HepG2 (cell line): Measurements from ENCODE around the gene SATB2. TPM values are rescaled to one million over a fixed set of nuclear protein-coding genes. Genes with fewer than 3 reads are reported as not detected.

ENCODE experiments used
- CBX5 ChIP-seq: sonication (generic); formaldehyde crosslinking; IDR thresholded peaks from 2 replicates; pipeline ENCODE4 v1.4.0; 2020; ENCODE audit warnings: missing genetic modification reagents, borderline replicate concordance
- CREM ChIP-seq, 2 experiments: sonication (generic) in 1 of 2; formaldehyde crosslinking in 1 of 2; IDR thresholded peaks; 2 replicates each; pipeline versions ENCODE4 v1.4.0 to v1.6.1; 2016 to 2020; ENCODE audit warnings: antibody characterized with exemption in 1 of 2, mild to moderate bottlenecking in 1 of 2, missing genetic modification reagents in 1 of 2
- ELF1 ChIP-seq: sonication (generic); formaldehyde crosslinking; IDR thresholded peaks from 2 replicates; pipeline ENCODE4 v1.4.0; 2020; ENCODE audit warnings: missing genetic modification reagents
- ISL2 ChIP-seq: sonication (generic); formaldehyde crosslinking; IDR thresholded peaks from 2 replicates; pipeline ENCODE4 v1.5.0; 2020; ENCODE audit warnings: missing genetic modification reagents
- KLF13 ChIP-seq: sonication (generic); formaldehyde crosslinking; IDR thresholded peaks from 2 replicates; pipeline ENCODE4 v1.4.0; 2020; ENCODE audit warnings: mild to moderate bottlenecking, missing genetic modification reagents
- MTA3 ChIP-seq: sonication (generic); formaldehyde crosslinking; IDR thresholded peaks from 2 replicates; pipeline ENCODE4 v1.4.0; 2020; ENCODE audit warnings: missing genetic modification reagents
- POLR2G ChIP-seq: fragments of 200-400 bp; formaldehyde crosslinking; IDR thresholded peaks from 2 replicates; pipeline ENCODE4 v1.6.1; 2018; ENCODE audit warnings: mild to moderate bottlenecking, low read depth, low read length, moderate library complexity
- SOX13 ChIP-seq, 3 experiments: fragments of 450-650 bp in 1 of 3; sonication (generic) in 1 of 3; formaldehyde crosslinking in 1 of 3; IDR thresholded peaks in 2 of 3; conservative IDR thresholded peaks in 1 of 3; 2 replicates each; pipeline versions ENCODE4 v1.5.0 to v1.6.1; 2016 to 2020; ENCODE audit warnings: antibody characterized with exemption in 1 of 3, mild to moderate bottlenecking in 1 of 3, missing compliant biosample characterization in 1 of 3, missing genetic modification reagents in 1 of 3, moderate library complexity in 1 of 3
- TBL1XR1 ChIP-seq: fragments of 150-350 bp; IDR thresholded peaks from 2 replicates; pipeline ENCODE4 v1.6.1; 2014; ENCODE audit warnings: borderline replicate concordance, low read length; ENCODE audit not compliant: partially characterized antibody
- TOPORS ChIP-seq: sonication (generic); formaldehyde crosslinking; IDR thresholded peaks from 2 replicates; pipeline ENCODE4 v1.8.0; 2023; ENCODE audit warnings: mild to moderate bottlenecking, missing genetic modification reagents
- ZBTB1 ChIP-seq: sonication (generic); formaldehyde crosslinking; IDR thresholded peaks from 2 replicates; pipeline ENCODE4 v1.4.0; 2020; ENCODE audit warnings: missing genetic modification reagents, borderline replicate concordance
- ZNF20 ChIP-seq: sonication (generic); formaldehyde crosslinking; IDR thresholded peaks from 2 replicates; pipeline ENCODE4 v1.4.0; 2020; ENCODE audit warnings: mild to moderate bottlenecking, moderate library complexity, missing genetic modification reagents
- ZNF501 ChIP-seq: sonication (generic); formaldehyde crosslinking; IDR thresholded peaks from 2 replicates; pipeline ENCODE4 v1.5.1; 2020; ENCODE audit warnings: mild to moderate bottlenecking, moderate library complexity, missing genetic modification reagents
- ZNF552 ChIP-seq: sonication (generic); formaldehyde crosslinking; IDR thresholded peaks from 2 replicates; pipeline ENCODE4 v1.9.0; 2022; ENCODE audit warnings: missing genetic modification reagents, mild to moderate bottlenecking, borderline replicate concordance
- ZNF672 ChIP-seq: sonication (generic); formaldehyde crosslinking; IDR thresholded peaks from 2 replicates; pipeline ENCODE4 v1.8.1; 2022; ENCODE audit warnings: missing genetic modification reagents
- polyA plus RNA-seq, 8 experiments: library from polyadenylated mRNA; depleted of rRNA in 3 of 8; stranded (reverse) in 7 of 8; unstranded in 1 of 8; fragments of >200 nt; fragmentation: Illumina TruSeq in 4 of 8; extraction: Trizol in 4 of 8; gene quantifications; 2 replicates each; pipeline versions ENCODE4 v1.2.1 to v1.2.3, GENCODE V29; 2011 to 2016; ENCODE audit warnings: low read depth in 4 of 8, missing spikeins in 1 of 8, mixed read lengths in 1 of 8; ENCODE audit not compliant: insufficient read depth in 1 of 8
- total RNA-seq, 5 experiments: library from RNA; depleted of rRNA; stranded (reverse); fragments of >200 nt; fragmentation: Illumina TruSeq; extraction: Trizol; gene quantifications; 2 replicates each; pipeline ENCODE4 v1.2.3, GENCODE V29; 2016; ENCODE audit warnings: low read depth in 1 of 5
- TF ChIP-seq, protein P1 (sequence below): sonication (generic); formaldehyde crosslinking; IDR thresholded peaks from 2 replicates; pipeline ENCODE4 v1.5.0; 2020; ENCODE audit warnings: mild to moderate bottlenecking, missing genetic modification reagents, borderline replicate concordance
- TF ChIP-seq, protein P2 (sequence below): sonication (generic); formaldehyde crosslinking; IDR thresholded peaks from 2 replicates; pipeline ENCODE4 v1.4.0; 2020; ENCODE audit warnings: missing genetic modification reagents, borderline replicate concordance

The SATB2 gene
- total and polyA plus RNA-seq, 2 of the 13 experiments (the other 11 are each of a cell fraction or from before 2014, with no cell fraction given): 2.5 to 5.5 TPM

DNA sequence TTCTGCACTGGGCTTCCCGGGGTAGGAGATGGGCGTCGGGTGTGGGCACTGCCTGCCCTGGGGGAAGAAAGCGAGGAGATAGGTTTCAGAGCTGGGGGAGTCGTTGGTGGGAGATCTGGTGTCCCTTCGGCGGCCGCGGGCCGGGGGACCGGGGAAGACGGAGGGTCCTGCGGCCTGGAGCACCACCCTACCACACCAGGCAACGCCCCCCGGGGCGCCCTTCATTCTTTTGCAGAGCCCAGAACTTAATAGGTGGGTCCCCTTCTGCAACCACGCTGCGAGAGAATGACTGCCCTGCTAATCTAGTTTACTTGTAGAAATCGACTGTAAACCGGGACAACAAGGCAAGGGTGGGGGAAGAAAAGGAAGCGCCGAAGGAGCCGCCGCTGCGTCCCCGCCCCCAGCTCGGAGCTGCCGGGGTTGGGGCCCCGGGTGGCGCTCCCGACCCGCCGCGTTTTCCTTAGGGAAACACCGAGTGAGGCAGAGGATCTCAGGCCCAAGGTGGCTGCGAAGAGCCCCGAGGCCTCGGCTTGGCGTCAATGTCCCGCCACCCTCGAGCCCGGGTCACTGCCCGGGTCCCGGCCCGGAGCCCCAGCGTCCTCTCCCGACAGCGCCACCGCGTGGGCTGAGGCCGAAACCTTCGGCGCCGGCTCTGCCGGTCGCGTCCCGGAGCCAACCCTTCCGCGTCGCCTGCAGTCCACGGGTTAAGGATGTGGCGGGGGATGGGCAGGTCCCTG is 5.4 kb upstream of the SATB2 start (continued):
- TF ChIP-seq, protein P1, sequence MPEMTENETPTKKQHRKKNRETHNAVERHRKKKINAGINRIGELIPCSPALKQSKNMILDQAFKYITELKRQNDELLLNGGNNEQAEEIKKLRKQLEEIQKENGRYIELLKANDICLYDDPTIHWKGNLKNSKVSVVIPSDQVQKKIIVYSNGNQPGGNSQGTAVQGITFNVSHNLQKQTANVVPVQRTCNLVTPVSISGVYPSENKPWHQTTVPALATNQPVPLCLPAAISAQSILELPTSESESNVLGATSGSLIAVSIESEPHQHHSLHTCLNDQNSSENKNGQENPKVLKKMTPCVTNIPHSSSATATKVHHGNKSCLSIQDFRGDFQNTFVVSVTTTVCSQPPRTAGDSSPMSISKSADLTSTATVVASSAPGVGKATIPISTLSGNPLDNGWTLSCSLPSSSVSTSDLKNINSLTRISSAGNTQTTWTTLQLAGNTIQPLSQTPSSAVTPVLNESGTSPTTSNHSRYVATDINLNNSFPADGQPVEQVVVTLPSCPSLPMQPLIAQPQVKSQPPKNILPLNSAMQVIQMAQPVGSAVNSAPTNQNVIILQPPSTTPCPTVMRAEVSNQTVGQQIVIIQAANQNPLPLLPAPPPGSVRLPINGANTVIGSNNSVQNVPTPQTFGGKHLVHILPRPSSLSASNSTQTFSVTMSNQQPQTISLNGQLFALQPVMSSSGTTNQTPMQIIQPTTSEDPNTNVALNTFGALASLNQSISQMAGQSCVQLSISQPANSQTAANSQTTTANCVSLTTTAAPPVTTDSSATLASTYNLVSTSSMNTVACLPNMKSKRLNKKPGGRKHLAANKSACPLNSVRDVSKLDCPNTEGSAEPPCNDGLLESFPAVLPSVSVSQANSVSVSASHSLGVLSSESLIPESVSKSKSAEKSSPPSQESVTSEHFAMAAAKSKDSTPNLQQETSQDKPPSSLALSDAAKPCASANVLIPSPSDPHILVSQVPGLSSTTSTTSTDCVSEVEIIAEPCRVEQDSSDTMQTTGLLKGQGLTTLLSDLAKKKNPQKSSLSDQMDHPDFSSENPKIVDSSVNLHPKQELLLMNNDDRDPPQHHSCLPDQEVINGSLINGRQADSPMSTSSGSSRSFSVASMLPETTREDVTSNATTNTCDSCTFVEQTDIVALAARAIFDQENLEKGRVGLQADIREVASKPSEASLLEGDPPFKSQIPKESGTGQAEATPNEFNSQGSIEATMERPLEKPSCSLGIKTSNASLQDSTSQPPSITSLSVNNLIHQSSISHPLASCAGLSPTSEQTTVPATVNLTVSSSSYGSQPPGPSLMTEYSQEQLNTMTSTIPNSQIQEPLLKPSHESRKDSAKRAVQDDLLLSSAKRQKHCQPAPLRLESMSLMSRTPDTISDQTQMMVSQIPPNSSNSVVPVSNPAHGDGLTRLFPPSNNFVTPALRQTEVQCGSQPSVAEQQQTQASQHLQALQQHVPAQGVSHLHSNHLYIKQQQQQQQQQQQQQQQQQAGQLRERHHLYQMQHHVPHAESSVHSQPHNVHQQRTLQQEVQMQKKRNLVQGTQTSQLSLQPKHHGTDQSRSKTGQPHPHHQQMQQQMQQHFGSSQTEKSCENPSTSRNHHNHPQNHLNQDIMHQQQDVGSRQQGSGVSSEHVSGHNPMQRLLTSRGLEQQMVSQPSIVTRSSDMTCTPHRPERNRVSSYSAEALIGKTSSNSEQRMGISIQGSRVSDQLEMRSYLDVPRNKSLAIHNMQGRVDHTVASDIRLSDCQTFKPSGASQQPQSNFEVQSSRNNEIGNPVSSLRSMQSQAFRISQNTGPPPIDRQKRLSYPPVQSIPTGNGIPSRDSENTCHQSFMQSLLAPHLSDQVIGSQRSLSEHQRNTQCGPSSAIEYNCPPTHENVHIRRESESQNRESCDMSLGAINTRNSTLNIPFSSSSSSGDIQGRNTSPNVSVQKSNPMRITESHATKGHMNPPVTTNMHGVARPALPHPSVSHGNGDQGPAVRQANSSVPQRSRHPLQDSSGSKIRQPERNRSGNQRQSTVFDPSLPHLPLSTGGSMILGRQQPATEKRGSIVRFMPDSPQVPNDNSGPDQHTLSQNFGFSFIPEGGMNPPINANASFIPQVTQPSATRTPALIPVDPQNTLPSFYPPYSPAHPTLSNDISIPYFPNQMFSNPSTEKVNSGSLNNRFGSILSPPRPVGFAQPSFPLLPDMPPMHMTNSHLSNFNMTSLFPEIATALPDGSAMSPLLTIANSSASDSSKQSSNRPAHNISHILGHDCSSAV (CRISPR knock-in tag): no peak
- TF ChIP-seq ZNF20 (CRISPR knock-in tag): no peak
- peak; percentile 75; the same call in 1 of the 2 replicates for TF ChIP-seq ZNF552 (CRISPR knock-in tag)
- no peak for TF ChIP-seq ZBTB1 (CRISPR knock-in tag)
- no peak for TF ChIP-seq POLR2G
- no peak for TF ChIP-seq TOPORS (CRISPR knock-in tag)
- peak; percentile 38; the same call in 1 of the 2 replicates for TF ChIP-seq SOX13 (IDR thresholded peaks at IDR 0.05)
- TF ChIP-seq SOX13 (CRISPR knock-in tag; conservative IDR thresholded peaks at IDR 0.05 in 1 of 2, IDR thresholded peaks at IDR 0.05 in 1 of 2): peak in 1 of 2 experiments; percentile 34; a peak in 1 of 4 replicates
- TF ChIP-seq ISL2 (CRISPR knock-in tag): peak; percentile 55; the same call in 1 of the 2 replicates
- TF ChIP-seq, protein P2, sequence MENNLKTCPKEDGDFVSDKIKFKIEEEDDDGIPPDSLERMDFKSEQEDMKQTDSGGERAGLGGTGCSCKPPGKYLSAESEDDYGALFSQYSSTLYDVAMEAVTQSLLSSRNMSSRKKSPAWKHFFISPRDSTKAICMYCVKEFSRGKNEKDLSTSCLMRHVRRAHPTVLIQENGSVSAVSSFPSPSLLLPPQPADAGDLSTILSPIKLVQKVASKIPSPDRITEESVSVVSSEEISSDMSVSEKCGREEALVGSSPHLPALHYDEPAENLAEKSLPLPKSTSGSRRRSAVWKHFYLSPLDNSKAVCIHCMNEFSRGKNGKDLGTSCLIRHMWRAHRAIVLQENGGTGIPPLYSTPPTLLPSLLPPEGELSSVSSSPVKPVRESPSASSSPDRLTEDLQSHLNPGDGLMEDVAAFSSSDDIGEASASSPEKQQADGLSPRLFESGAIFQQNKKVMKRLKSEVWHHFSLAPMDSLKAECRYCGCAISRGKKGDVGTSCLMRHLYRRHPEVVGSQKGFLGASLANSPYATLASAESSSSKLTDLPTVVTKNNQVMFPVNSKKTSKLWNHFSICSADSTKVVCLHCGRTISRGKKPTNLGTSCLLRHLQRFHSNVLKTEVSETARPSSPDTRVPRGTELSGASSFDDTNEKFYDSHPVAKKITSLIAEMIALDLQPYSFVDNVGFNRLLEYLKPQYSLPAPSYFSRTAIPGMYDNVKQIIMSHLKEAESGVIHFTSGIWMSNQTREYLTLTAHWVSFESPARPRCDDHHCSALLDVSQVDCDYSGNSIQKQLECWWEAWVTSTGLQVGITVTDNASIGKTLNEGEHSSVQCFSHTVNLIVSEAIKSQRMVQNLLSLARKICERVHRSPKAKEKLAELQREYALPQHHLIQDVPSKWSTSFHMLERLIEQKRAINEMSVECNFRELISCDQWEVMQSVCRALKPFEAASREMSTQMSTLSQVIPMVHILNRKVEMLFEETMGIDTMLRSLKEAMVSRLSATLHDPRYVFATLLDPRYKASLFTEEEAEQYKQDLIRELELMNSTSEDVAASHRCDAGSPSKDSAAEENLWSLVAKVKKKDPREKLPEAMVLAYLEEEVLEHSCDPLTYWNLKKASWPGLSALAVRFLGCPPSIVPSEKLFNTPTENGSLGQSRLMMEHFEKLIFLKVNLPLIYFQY (CRISPR knock-in tag): peak; percentile 99
- TF ChIP-seq KLF13 (CRISPR knock-in tag): no peak
- TF ChIP-seq ZNF501: peak; percentile 58; the same call in 1 of the 2 replicates
- no peak for TF ChIP-seq MTA3 (CRISPR knock-in tag)
- peak; percentile 84; the same call in 1 of the 2 replicates for TF ChIP-seq CBX5 (CRISPR knock-in tag)
- TF ChIP-seq ELF1 (CRISPR knock-in tag): peak; percentile 51
- no peak for TF ChIP-seq ZNF672 (CRISPR knock-in tag)
- TF ChIP-seq TBL1XR1: no peak
- TF ChIP-seq CREM (IDR thresholded peaks at IDR 0.05): no peak
- TF ChIP-seq CREM (CRISPR knock-in tag; IDR thresholded peaks at IDR 0.05): no peak
